GM18520 (cell line): ENCODE measurements around the gene KNDC1.

ENCODE experiments used
- ATAC-seq: cut with Tn5 transposase; IDR thresholded peaks from one replicate; pipeline ENCODE4 v1.9.1; 2021; ENCODE audit not compliant: unreplicated experiment

Gene KNDC1

DNA sequence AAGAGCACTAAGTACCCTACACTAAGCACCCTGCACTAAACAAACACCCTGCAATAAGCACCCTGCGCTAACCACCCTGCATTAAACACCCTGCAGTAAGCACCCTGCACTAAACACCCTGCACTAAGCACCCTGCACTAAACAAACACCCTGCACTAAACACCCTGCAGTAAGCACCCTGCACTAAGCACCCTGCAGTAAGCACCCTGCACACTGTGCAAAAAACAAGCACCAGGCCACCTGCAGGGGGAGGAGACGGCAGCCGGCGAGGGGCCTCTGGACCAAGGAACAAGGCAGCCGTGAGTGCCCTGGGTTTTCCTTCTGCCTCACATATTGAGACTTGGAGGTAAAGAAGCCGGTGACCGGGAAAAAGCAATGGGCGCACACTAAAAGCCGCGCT, 30.2 kb downstream of the KNDC1 start:
- ATAC-seq = no peak

DNA sequence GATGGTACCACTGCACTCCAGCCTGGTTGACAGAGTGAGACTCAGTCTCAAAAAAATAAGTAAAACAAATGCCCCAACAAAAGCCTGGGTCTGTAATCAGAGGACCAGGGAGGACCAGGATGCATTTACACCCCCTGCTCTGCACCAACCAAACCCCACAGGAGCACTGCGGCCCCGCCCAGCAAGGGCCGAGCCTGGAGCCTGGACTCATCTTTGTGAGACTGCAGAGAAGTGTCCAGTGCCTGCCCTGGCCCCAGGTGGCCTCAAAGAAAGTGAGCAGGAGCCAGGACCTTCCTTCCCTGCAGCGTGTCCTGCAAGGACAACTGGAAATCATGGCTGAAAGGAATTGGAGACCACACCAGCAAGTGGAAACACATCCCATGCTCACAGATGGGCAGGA, 31.6 kb downstream of the KNDC1 start:
- no peak for ATAC-seq

DNA sequence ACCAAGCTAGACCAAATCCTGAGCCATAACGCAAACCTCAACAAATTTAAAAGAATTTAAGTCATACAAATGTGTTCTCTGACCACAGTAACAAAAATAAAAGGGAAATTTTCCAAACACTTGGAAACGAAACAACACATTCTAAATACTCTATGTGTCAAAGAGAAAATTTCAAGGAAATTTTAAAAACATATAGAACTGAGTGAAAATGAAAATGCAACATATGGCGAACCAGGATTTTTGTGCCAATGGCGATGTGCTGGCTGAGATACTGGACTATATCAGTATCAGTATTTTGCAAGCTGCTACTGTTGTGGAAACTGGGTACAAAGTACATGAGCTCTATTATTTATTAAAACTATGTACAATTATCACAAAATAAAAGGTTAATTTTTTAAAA, 34.1 kb downstream of the KNDC1 start:
- ATAC-seq = no peak

DNA sequence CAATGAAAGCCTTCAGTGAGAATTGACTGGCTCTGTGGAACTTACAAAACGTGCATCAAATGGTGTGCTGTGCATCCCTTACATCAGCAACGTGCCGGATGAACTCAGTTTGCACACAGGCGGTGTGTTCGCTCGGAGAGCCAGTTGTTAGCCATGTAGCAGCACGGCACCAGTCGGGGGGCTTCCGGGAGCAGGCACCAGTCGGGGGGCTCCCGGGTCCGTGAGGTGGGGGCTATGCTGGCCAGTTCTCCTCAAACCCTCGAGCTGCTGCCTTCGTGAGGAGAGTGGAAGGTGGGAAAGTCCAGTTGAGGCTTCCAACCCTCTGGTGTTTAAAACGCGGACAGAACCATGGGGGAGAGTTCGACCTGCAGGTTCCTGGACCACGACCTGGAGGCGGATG, 35.1 kb downstream of the KNDC1 start:
- no peak for ATAC-seq

DNA sequence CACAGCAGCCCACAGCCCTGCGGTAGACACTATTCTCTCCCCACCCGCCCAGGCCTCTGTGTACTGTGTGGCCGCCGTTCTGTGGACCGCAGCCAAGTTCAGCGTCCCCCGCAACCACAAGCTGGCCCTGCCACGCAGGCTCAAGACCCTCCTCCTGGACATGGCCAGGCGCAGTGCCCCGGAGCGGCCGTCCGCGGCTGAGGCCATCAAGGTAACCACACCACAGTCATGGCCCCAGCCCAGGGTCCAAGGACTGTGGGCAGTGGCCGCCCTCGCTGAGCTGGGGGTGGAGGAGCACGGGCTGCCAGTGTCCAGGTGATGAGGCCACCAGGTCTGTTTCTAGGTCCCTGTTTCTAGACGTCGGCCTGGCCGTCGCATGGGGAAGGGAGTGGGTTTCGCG, 35.6 kb downstream of the KNDC1 start:
- no peak for ATAC-seq

DNA sequence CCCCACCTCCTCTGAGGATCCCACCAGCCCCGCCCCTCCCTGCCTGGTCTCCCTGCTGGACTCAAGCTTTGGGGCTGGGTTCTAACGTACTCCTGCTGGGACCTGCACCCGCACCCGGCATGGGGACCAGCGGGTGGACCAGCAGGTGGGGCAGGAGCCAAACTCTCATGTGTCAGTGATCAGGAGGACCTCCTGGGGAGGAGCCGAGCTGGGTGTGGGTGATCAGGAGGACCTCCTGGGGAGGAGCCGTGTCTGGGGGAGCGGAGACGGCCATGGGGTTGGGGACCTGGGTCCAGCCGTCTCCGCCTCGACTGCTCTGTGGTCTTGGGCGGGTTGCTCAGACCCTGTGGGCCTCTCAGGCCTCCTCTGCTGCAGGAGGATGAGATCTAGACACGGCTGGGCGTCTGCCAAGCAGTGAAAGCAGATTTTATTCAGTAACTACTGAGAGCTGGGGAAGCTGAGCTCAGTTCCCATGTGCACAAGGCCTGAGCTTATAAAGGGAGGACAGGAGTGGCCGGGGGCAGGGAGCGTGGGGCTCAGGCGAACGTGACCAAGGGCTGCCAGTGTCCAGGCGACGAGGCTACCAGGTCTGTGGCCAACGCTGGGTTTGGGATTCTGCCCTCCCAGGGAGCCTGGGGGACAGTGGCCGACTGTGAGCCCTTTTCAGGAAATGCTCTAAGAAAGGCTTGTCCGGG, 36.3 kb downstream of the KNDC1 start:
- no peak for ATAC-seq

DNA sequence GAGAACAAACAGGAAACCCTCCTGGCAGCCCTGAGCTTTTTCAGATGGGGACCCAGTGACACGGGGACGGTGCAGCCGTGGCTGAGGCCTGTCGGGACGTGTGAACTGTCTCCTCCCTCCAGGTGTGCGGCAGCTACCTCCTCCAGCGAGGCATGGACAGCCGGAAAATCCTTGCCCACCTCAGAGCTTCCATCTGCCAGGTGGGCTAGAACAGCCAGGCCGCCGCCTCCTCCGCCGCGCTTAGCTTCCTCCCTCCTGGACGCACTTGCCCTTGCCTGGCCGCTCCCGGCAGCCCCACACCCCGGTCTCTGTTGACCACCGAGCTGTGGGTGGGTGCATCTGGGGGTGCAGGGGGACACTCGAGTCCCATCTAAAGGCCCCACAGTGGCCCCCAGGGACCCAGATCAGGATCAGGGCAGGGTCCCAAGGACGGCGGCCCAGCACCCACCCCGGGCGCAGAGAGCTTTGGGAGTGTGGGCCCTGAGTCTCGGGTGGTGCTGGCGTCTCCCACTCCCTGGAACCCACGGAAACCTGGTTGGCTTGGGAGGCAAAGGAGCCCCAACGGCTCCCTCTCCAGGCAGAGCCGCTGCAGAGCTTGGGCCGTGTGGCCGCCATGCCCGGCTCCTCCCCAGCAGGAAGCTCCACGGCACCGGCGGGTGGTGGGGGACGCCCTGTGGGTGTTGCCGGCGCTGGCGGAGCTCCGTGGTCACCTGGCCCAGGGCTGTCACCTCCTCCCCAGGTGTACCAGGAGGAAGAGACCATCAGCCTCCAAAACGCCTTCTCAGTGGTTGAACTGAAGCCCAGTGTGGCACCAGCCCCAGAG, 37.1 kb downstream of the KNDC1 start:
- no peak for ATAC-seq

DNA sequence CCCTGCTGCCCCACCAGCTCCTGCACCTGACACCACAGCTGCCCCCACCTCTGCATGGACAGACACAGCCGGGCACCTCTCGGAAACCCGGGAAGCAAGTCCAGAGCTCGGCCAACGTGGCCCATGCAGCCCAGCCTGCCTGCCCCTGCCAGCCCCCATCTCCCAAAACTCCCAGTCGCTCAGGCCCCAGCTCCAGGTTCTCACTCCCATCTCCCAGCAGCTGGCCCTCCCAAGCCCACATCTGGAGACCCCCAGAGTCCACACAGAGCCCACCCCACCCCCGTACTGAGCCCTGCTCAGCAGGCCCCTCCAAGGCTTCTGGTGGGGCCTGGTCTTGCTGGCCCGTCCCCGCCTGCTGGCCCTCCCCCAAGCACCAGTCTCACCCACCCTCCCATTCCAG, 37.8 kb downstream of the KNDC1 start:
- no peak for ATAC-seq

DNA sequence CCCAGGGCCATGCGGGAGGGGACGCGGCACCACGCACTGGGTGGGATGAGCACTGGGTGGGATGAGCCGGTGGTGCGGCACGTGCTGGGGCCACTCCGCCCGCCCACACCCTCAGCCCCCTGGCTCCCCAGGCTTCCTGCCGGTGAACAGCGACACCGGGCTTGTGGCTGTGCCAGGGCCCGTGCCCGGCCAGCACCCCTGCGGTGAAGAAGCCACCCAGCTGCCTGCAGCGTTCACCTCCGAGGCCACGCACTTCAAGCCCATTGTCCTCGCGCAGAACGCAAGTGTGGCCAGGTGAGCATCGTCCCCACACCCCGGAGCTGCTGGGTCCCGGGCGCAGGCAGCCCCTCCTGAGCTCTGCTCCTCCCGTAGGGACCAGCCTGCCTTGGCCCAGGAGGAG, 38.2 kb downstream of the KNDC1 start:
- ATAC-seq = no peak

DNA sequence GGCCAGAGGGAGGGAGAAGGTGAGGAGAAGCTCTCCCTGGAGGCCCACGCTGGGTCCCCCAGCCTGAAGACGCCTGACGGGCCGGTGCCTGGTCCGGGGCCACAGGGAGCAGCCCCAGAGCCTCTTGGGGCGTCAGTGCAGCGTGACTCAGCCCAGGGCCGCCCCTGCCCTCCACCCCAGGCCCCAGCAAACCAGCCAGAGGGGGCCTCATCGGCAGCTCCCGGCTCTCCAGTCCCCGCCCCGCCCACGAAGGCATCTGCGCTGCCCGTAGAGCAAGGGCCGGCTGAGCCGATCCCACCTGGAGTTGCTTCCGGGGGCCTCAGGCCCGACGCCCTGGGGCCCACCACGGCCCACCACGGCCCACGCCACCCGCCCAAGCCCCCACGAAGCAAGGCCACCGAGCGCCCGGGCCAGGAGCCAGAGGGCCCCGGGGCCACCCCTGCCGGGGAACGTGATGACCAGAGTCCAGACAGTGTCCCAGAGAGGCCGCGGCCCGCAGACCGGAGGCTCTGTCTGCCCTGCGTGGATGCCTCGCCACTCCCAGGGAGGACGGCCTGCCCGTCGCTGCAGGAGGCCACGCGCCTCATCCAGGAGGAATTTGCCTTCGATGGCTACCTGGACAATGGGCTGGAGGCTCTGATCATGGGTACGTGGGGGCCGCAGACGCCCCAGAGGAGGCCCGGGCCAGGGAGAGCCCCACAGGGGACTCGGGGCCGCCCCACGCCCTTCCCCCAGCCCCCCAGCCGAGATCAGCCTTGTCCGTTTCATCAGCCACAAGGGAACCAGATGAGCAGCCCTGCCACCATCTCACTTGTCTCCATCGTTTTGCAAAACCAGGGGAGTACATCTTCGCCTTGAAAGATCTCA, 38.8 kb downstream of the KNDC1 start:
- no peak for ATAC-seq

DNA sequence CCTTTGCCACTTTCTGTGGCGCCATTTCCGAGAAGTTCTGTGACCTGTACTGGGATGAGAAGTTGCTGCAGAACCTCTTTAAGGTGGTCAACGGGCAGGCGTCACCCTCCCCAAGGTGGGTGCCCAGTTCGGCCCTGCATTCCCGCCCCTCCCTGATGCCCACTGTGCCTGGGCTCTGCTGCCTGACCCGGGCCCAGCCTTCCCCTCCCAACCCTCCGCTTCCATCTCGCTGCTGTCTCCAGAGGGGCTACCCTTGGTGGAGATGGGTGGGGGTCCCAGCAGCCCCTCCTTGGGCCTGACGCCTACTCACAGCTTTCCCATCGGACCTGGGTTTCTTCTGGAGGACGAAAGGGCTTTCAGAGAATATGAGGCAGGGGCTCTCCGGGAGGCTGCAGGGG, 39.5 kb downstream of the KNDC1 start:
- no peak for ATAC-seq

DNA sequence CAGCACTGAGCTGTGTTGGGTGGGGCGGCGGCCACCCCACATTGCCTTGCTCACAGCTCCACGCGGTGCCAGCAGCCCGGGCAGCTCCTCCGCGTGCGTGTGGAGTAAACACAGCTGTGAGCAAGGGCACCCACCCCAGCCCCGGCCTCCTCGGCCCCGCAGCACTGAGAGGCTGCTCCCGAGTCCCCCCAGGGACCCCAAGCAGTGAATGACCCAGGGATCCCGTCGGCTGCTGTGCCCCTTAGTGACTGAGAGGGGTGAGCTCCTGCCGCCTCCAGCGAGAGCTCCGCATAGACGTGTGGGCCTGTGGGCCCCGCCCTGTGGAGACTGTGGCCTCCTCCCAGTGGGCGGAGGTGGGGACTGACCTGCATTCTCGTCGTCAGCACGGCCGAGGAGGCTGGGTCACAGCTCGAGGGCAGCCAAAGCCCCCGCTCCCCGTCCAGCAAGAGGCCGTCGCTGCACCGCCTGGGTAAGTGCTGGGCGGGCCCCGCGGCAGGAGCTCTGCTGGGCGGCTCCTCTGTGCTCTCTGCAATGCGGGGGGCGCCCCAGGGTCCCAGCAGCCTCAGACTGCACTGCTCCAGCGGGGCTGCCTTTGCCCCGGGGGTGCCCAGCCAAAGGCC, 40.1 kb downstream of the KNDC1 start:
- ATAC-seq = no peak

DNA sequence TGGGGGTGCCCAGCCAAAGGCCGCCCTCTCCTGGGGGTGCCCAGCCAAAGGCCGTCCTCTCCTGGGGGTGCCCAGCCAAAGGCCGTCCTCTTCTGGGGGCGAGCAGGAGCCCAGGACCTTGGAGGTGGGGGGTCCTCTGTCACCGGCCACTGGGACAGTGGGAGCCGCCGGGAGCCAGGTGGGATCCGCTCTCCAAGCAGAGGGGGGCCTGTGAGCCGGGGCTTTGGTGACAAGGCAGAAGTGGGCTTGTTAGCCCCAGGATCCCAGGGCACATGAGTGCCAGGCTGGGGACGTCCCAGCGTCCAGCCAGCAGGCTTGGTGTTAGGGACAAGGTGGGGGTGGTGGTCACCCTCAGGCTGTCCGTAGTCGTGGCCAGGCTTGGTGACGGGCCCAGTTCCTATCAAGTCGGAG, 40.6 kb downstream of the KNDC1 start:
- ATAC-seq = no peak

DNA sequence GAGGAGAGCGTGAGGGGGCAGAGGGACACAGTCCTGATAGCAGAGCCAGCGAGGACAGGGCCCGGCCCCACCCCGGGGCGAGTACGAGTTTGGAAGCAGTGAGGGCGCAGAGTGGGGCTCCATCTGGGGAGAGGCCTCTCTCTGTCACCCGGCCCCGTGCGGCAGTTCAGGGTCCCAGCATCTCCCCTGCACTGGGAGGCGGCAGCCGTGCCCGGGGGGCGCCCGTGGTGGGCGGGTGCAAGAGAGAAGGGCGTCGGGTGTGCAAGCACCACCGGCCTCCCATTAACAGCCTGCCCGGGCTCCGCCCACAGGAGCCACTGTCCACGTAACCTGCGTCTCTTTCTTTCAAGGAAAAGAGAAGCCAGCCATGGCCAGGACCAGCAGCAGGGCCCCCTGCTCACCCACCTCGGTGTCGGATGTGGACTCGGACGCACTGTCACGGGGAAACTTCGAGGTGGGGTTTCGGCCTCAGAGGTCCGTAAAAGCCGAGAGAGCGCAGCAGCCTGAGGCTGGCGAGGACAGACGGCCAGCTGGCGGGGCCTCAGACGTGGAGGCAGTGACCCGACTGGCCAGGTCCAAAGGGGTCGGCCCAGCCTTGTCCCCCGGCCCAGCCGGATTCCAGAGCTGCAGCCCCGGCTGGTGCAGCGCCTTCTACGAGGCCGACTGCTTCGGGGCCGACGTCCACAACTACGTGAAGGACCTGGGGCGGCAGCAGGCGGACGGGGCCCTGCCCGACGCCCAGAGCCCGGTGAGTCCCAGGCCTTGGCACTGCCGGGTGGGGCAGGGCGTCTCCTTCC, 41.3 kb downstream of the KNDC1 start:
- ATAC-seq = no peak

DNA sequence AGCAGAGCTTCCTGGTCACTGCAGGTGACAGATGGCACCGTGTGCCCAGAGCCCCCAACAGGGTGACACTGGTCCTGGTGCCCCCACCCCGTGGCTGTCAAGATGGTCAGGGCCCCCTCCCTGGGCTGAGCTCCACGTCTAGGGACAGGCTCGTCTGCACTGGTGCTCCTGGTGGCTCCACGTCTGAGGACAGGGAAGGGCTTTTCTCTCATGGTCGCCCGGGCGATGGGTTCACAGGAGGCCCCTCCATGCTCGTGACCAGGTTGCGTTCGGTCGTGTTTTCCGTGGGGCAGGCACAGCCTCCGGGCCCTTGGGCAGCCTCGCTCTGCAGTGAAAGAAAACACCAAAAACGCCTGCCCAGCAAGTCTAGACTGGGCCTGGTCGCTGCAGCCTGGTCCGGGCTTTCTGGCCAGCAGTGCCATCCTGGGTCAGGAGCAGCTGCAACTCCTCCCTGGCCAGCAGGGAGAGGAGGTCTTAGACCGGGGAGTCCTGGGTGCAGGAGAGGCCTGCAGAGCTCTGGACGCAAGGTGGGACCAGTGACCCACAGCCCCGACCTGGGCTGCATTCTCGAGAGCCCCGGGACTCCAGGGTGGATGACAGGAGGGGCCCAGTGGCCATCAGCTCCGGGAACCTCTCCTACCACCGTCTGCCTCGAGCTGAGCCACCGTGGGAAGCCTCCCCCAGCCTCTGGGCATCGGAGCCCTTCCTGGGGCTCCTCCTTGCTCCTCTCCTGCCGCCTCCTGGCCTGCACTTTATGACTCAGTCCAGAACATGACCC, 42.1 kb downstream of the KNDC1 start:
- ATAC-seq = no peak

DNA sequence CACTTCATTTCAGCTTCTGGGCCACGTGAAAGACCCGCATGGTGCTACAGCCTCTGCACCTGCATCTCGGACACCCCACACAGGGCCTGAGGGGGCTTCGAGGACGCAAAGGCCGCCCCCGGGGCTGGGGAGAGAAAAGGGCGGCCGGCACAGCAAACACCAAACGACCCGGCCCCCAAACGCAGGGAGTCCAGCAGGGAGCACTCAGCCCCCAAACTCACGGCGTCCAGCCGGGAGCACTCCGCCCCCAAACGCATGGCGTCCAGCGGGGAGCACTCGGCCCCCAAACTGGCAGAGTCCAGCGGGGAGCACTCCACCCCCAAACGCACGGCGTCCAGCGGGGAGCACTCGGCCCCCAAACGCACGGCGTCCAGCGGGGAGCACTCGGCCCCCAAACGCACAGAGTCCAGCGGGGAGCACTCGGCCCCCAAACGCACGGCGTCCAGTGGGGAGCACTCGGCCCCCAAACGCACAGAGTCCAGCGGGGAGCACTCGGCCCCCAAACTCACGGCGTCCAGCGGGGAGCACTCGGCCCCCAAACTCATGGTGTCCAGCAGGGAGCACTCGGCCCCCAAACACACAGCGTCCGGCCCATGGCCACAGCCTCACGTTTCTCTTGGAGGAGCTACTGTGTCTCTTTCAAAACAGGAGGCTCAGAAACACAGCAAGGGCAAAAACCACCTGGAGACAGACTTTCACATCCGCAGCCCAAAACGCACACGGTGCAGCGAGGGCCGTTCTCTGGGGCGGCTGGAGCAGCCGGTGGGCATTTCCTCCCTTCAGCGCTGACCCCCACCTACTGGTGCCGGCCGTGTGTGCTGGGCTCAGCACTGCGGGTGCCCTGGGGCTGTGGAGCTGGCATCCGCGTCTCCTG, 43.0 kb downstream of the KNDC1 start:
- ATAC-seq = no peak

DNA sequence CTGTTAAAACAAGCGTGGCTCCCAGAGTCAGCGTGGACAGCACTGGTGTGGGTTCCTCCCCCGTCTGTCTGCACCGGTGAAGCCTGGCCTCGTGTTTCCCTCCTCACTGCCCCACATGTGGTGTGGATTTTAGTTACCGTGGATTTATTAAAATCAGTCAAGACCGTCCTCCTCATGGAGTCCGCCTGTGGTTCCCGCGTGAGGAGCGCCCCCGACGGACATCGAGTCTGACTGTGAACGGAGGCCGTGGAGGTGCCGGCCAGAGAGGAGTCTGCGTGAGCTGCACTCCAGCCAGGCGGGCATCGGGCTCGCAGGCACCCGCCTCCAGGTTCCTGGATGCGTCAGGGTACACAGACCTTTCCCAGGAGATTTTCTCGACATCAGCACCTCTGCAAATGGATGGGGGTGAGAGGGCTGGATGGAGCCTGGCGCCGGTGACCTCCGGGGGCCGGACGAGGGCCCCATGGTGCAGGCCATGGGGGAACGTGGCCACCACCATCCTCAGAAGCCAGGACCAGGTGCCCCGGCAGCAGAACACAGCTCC, 43.7 kb downstream of the KNDC1 start:
- no peak for ATAC-seq

DNA sequence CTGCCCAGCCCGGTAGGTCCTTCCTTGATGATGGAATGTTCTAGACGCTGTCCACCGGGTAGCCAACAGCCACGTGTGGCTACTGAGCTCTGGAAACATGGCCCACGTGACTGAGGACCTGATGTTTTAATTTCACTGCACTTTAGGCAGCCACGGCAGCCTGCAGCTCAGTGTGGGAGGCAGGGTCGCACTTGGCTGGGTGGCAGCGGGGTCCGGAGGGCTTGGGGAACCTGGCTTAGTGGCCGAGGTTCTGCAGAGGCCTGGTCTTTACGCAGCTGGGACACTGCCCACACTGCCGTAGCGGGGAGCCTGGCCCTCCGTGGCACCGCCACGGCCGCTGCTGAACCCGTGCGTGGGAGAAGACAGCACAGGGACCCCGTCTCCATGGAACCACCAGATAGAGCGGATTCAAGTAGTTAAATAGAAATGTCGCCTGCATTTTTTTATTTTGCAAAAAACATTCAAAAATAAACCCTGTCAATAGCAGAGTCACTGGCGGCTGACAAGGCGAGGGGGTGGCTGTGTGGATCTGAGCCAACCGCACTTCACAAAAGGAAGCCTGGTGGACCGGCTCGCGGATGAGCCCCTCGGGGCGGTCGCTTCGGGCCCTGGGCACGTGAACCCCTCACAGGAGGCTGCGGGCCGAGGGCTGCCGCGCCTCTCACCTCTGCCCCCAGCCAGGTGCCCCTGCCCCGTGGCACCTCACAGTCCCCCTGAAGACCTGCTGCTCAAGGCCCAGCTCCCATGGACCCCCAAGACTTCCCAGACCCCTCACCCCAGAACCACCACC, 44.4 kb downstream of the KNDC1 start:
- no peak for ATAC-seq
